Tibial nerve (tissue), 3 donors: ENCODE results near the gene SLC43A1.

Source experiments
- POLR2A ChIP-seq, 2 donors: fragments of 450-650 bp; IDR thresholded peaks; one replicate each; pipeline ENCODE4 v1.6.1; 2017; ENCODE audit warnings: antibody characterized with exemption in 2 of 2, mild to moderate bottlenecking in 2 of 2, moderate library complexity in 2 of 2
- TF ChIP-seq, protein P1 (sequence below), 5 experiments: fragments of 200-600 bp in 3 of 5; fragments of 450-650 bp in 2 of 5; sonication (generic) in 3 of 5; IDR thresholded peaks; one replicate each; pipeline ENCODE4 v1.5.1; 2016 to 2019; ENCODE audit warnings: antibody characterized with exemption in 5 of 5, mild to moderate bottlenecking in 3 of 5, moderate library complexity in 2 of 5

DNA sequence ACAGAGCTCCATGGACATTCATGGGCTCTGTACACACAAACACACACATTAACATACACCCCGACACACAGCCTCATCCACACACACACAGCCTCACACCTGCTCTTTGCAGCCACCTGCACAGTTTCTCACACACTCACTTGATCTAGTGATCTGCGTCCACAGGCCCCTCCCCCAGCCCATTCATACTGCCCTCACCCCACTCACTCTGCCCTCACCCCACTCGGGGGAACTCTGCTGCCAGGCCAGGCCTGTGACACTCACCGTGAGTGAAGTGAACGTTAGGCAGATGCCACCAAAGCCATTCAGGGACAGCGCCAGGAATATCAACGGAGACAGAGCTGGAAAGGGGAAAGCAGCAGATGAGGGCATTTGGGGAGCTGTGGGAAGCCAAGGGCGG lies 15.0 kb downstream of the SLC43A1 start:
- TF ChIP-seq, protein P1, sequence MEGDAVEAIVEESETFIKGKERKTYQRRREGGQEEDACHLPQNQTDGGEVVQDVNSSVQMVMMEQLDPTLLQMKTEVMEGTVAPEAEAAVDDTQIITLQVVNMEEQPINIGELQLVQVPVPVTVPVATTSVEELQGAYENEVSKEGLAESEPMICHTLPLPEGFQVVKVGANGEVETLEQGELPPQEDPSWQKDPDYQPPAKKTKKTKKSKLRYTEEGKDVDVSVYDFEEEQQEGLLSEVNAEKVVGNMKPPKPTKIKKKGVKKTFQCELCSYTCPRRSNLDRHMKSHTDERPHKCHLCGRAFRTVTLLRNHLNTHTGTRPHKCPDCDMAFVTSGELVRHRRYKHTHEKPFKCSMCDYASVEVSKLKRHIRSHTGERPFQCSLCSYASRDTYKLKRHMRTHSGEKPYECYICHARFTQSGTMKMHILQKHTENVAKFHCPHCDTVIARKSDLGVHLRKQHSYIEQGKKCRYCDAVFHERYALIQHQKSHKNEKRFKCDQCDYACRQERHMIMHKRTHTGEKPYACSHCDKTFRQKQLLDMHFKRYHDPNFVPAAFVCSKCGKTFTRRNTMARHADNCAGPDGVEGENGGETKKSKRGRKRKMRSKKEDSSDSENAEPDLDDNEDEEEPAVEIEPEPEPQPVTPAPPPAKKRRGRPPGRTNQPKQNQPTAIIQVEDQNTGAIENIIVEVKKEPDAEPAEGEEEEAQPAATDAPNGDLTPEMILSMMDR (IDR thresholded peaks at IDR 0.05) = no peak
- no peak for TF ChIP-seq POLR2A (IDR thresholded peaks at IDR 0.05)
